ENCODE results near the gene HOXA5.

HOXA5 gene

GRCh38 chr7:27128034-27128433, 15.4 kb downstream of the HOXA5 start:
- no peaks in the 10 kb centered on the region for H3K36me3 ChIP-seq (ENCODE audit: control insufficient read depth, insufficient read depth, low read length)
- H3K9ac ChIP-seq (ENCODE audit: low read depth, low read length), result no peak overlapping the region
- H3K4me3 ChIP-seq (ENCODE audit: low read depth, low read length), result peak overlapping the region; percentile 14
- no peaks in the 10 kb centered on the region for H3K4me1 ChIP-seq (ENCODE audit: control insufficient read depth, insufficient read depth, low read length)
- no peaks in the 10 kb centered on the region for H3K9me3 ChIP-seq (ENCODE audit: control insufficient read depth, insufficient read depth, low read length)
- peaks cover 92% of the 10 kb centered on the region for H3K27me3 ChIP-seq (ENCODE audit: control insufficient read depth, insufficient read depth, low read length)

GRCh38 chr7:27126596-27127327, 16.7 kb downstream of the HOXA5 start:
- Histone ChIP-seq H3K27me3 (ENCODE audit: control insufficient read depth, insufficient read depth, low read length) (peaks cover 92% of the 10 kb centered on the region), H3K9ac (ENCODE audit: low read depth, low read length) (no peak overlapping the region), H3K9me3 (ENCODE audit: control insufficient read depth, insufficient read depth, low read length) (no peaks in the 10 kb centered on the region), H3K4me1 (ENCODE audit: control insufficient read depth, insufficient read depth, low read length) (no peaks in the 10 kb centered on the region), H3K36me3 (ENCODE audit: control insufficient read depth, insufficient read depth, low read length) (no peaks in the 10 kb centered on the region), H3K4me3 (ENCODE audit: low read depth, low read length) (no peak overlapping the region)

GRCh38 chr7:27125986-27126394, 17.5 kb downstream of the HOXA5 start:
- Histone ChIP-seq H3K4me3 (ENCODE audit: low read depth, low read length) (no peak overlapping the region), H3K27me3 (ENCODE audit: control insufficient read depth, insufficient read depth, low read length) (peaks cover 92% of the 10 kb centered on the region), H3K9ac (ENCODE audit: low read depth, low read length) (no peak overlapping the region), H3K36me3 (ENCODE audit: control insufficient read depth, insufficient read depth, low read length) (no peaks in the 10 kb centered on the region), H3K9me3 (ENCODE audit: control insufficient read depth, insufficient read depth, low read length) (no peaks in the 10 kb centered on the region), H3K4me1 (ENCODE audit: control insufficient read depth, insufficient read depth, low read length) (no peaks in the 10 kb centered on the region)

- H3K9me3 ChIP-seq (ENCODE audit: control insufficient read depth, insufficient read depth, low read length), result no peaks in the 10 kb centered on the region
- no peaks in the 10 kb centered on the region for H3K36me3 ChIP-seq (ENCODE audit: control insufficient read depth, insufficient read depth, low read length)
- peaks cover 100% of the 10 kb centered on the region for H3K27me3 ChIP-seq (ENCODE audit: control insufficient read depth, insufficient read depth, low read length)
- H3K4me1 ChIP-seq (ENCODE audit: control insufficient read depth, insufficient read depth, low read length), result no peaks in the 10 kb centered on the region
- H3K4me3 ChIP-seq (ENCODE audit: low read depth, low read length), result peak overlapping the region; percentile 33
- H3K9ac ChIP-seq (ENCODE audit: low read depth, low read length), result no peak overlapping the region
Measured at GRCh38 chr7:27124902-27125689, 18.4 kb downstream of the HOXA5 start.

- Histone ChIP-seq H3K4me1 (ENCODE audit: control insufficient read depth, insufficient read depth, low read length) (no peaks in the 10 kb centered on the region), H3K27me3 (ENCODE audit: control insufficient read depth, insufficient read depth, low read length) (peaks cover 100% of the 10 kb centered on the region), H3K36me3 (ENCODE audit: control insufficient read depth, insufficient read depth, low read length) (no peaks in the 10 kb centered on the region), H3K9me3 (ENCODE audit: control insufficient read depth, insufficient read depth, low read length) (no peaks in the 10 kb centered on the region), H3K4me3 (ENCODE audit: low read depth, low read length) (peak overlapping the region; percentile 33), H3K9ac (ENCODE audit: low read depth, low read length) (no peak overlapping the region)
Measured at GRCh38 chr7:27124096-27124901, 19.2 kb downstream of the HOXA5 start.

GRCh38 chr7:27123477-27124053, 19.9 kb downstream of the HOXA5 start:
- no peaks in the 10 kb centered on the region for H3K36me3 ChIP-seq (ENCODE audit: control insufficient read depth, insufficient read depth, low read length)
- peak overlapping the region; percentile 33 for H3K4me3 ChIP-seq (ENCODE audit: low read depth, low read length)
- H3K27me3 ChIP-seq (ENCODE audit: control insufficient read depth, insufficient read depth, low read length), result peaks cover 100% of the 10 kb centered on the region
- H3K9me3 ChIP-seq (ENCODE audit: control insufficient read depth, insufficient read depth, low read length), result no peaks in the 10 kb centered on the region
- H3K9ac ChIP-seq (ENCODE audit: low read depth, low read length), result no peak overlapping the region
- H3K4me1 ChIP-seq (ENCODE audit: control insufficient read depth, insufficient read depth, low read length), result no peaks in the 10 kb centered on the region

- no peaks in the 10 kb centered on the region for H3K9me3 ChIP-seq (ENCODE audit: control insufficient read depth, insufficient read depth, low read length)
- H3K36me3 ChIP-seq (ENCODE audit: control insufficient read depth, insufficient read depth, low read length), result no peaks in the 10 kb centered on the region
- H3K4me1 ChIP-seq (ENCODE audit: control insufficient read depth, insufficient read depth, low read length), result no peaks in the 10 kb centered on the region
- no peak overlapping the region for H3K9ac ChIP-seq (ENCODE audit: low read depth, low read length)
- peaks cover 100% of the 10 kb centered on the region for H3K27me3 ChIP-seq (ENCODE audit: control insufficient read depth, insufficient read depth, low read length)
- H3K4me3 ChIP-seq (ENCODE audit: low read depth, low read length), result peak overlapping the region; percentile 33
Measured at GRCh38 chr7:27123007-27123476, 20.4 kb downstream of the HOXA5 start.

- Histone ChIP-seq H3K4me3 (ENCODE audit: low read depth, low read length) (no peak overlapping the region), H3K9me3 (ENCODE audit: control insufficient read depth, insufficient read depth, low read length) (no peaks in the 10 kb centered on the region), H3K9ac (ENCODE audit: low read depth, low read length) (no peak overlapping the region), H3K27me3 (ENCODE audit: control insufficient read depth, insufficient read depth, low read length) (peaks cover 100% of the 10 kb centered on the region), H3K4me1 (ENCODE audit: control insufficient read depth, insufficient read depth, low read length) (no peaks in the 10 kb centered on the region), H3K36me3 (ENCODE audit: control insufficient read depth, insufficient read depth, low read length) (no peaks in the 10 kb centered on the region)
Measured at GRCh38 chr7:27122077-27122910, 21.2 kb downstream of the HOXA5 start.

- no peak overlapping the region for H3K9ac ChIP-seq (ENCODE audit: low read depth, low read length)
- H3K4me1 ChIP-seq (ENCODE audit: control insufficient read depth, insufficient read depth, low read length), result no peaks in the 10 kb centered on the region
- H3K9me3 ChIP-seq (ENCODE audit: control insufficient read depth, insufficient read depth, low read length), result no peaks in the 10 kb centered on the region
- H3K36me3 ChIP-seq (ENCODE audit: control insufficient read depth, insufficient read depth, low read length), result no peaks in the 10 kb centered on the region
- peaks cover 100% of the 10 kb centered on the region for H3K27me3 ChIP-seq (ENCODE audit: control insufficient read depth, insufficient read depth, low read length)
- H3K4me3 ChIP-seq (ENCODE audit: low read depth, low read length), result no peak overlapping the region
Measured at GRCh38 chr7:27121684-27122076, 21.8 kb downstream of the HOXA5 start.

GRCh38 chr7:27119412-27119911, 24.0 kb downstream of the HOXA5 start:
- Histone ChIP-seq H3K4me1 (ENCODE audit: control insufficient read depth, insufficient read depth, low read length) (no peaks in the 10 kb centered on the region), H3K36me3 (ENCODE audit: control insufficient read depth, insufficient read depth, low read length) (no peaks in the 10 kb centered on the region), H3K4me3 (ENCODE audit: low read depth, low read length) (no peak overlapping the region), H3K9me3 (ENCODE audit: control insufficient read depth, insufficient read depth, low read length) (no peaks in the 10 kb centered on the region), H3K9ac (ENCODE audit: low read depth, low read length) (no peak overlapping the region), H3K27me3 (ENCODE audit: control insufficient read depth, insufficient read depth, low read length) (peaks cover 100% of the 10 kb centered on the region)

Data from iPS-15b (cell line).